Measurements from ENCODE around the gene COBL.

Gene COBL

GRCh38 chr7:51160990-51161615 is 155.5 kb downstream of the COBL start:
- Histone ChIP-seq H3K36me3 (ENCODE audit: control insufficient read depth in 5 of 5, insufficient read depth in 5 of 5, low read length in 5 of 5) (no peaks in the 10 kb centered on the region), H3K4me3 (ENCODE audit: low read depth in 1 of 5, low read length in 5 of 5) (no peak overlapping the region), H3K9ac (ENCODE audit: low read length in 5 of 5) (no peak overlapping the region), H3K4me1 (ENCODE audit: control insufficient read depth in 5 of 5, insufficient read depth in 5 of 5, low read length in 5 of 5) (peaks cover 0 to 10% (median 4%) of the 10 kb centered on the region in 5 donors), H3K27me3 (ENCODE audit: control insufficient read depth in 5 of 5, insufficient read depth in 4 of 5, low read length in 5 of 5) (peaks cover 0 to 5% (median 4%) of the 10 kb centered on the region in 5 donors), H3K27ac (ENCODE audit: low read depth, low read length) (no peak overlapping the region), H3K9me3 (ENCODE audit: control insufficient read depth in 5 of 5, low read length in 5 of 5) (no peaks in the 10 kb centered on the region)

GRCh38 chr7:51160411-51160810 is 156.2 kb downstream of the COBL start:
- peaks cover 0 to 5% (median 4%) of the 10 kb centered on the region in 5 donors for H3K27me3 ChIP-seq (ENCODE audit: control insufficient read depth in 5 of 5, insufficient read depth in 4 of 5, low read length in 5 of 5)
- no peak overlapping the region for H3K9ac ChIP-seq (ENCODE audit: low read length in 5 of 5)
- H3K36me3 ChIP-seq (ENCODE audit: control insufficient read depth in 5 of 5, insufficient read depth in 5 of 5, low read length in 5 of 5) = no peaks in the 10 kb centered on the region
- no peaks in the 10 kb centered on the region for H3K9me3 ChIP-seq (ENCODE audit: control insufficient read depth in 5 of 5, low read length in 5 of 5)
- peaks cover 0 to 10% (median 4%) of the 10 kb centered on the region in 5 donors for H3K4me1 ChIP-seq (ENCODE audit: control insufficient read depth in 5 of 5, insufficient read depth in 5 of 5, low read length in 5 of 5)
- no peak overlapping the region for H3K27ac ChIP-seq (ENCODE audit: low read depth, low read length)
- H3K4me3 ChIP-seq (ENCODE audit: low read depth in 1 of 5, low read length in 5 of 5) = no peak overlapping the region

GRCh38 chr7:51158742-51159445 is 157.7 kb downstream of the COBL start:
- H3K4me1 ChIP-seq (ENCODE audit: control insufficient read depth in 5 of 5, insufficient read depth in 5 of 5, low read length in 5 of 5) = peaks cover 0 to 10% (median 4%) of the 10 kb centered on the region in 5 donors
- peak overlapping the region in 2 of 5 donors; percentile 14 to 21 for H3K9ac ChIP-seq (ENCODE audit: low read length in 5 of 5)
- no peak overlapping the region for H3K27ac ChIP-seq (ENCODE audit: low read depth, low read length)
- no peak overlapping the region for H3K4me3 ChIP-seq (ENCODE audit: low read depth in 1 of 5, low read length in 5 of 5)
- H3K9me3 ChIP-seq (ENCODE audit: control insufficient read depth in 5 of 5, low read length in 5 of 5) = no peaks in the 10 kb centered on the region
- H3K27me3 ChIP-seq (ENCODE audit: control insufficient read depth in 5 of 5, insufficient read depth in 4 of 5, low read length in 5 of 5) = peaks cover 0 to 5% (median 4%) of the 10 kb centered on the region in 5 donors
- H3K36me3 ChIP-seq (ENCODE audit: control insufficient read depth in 5 of 5, insufficient read depth in 5 of 5, low read length in 5 of 5) = no peaks in the 10 kb centered on the region

- no peak overlapping the region for H3K9ac ChIP-seq (ENCODE audit: low read length in 5 of 5)
- no peak overlapping the region for H3K27ac ChIP-seq (ENCODE audit: low read depth, low read length)
- H3K36me3 ChIP-seq (ENCODE audit: control insufficient read depth in 5 of 5, insufficient read depth in 5 of 5, low read length in 5 of 5) = no peaks in the 10 kb centered on the region
- H3K4me3 ChIP-seq (ENCODE audit: low read depth in 1 of 5, low read length in 5 of 5) = no peak overlapping the region
- H3K9me3 ChIP-seq (ENCODE audit: control insufficient read depth in 5 of 5, low read length in 5 of 5) = no peaks in the 10 kb centered on the region
- peaks cover 0 to 10% (median 4%) of the 10 kb centered on the region in 5 donors for H3K4me1 ChIP-seq (ENCODE audit: control insufficient read depth in 5 of 5, insufficient read depth in 5 of 5, low read length in 5 of 5)
- peaks cover 0 to 5% (median 4%) of the 10 kb centered on the region in 5 donors for H3K27me3 ChIP-seq (ENCODE audit: control insufficient read depth in 5 of 5, insufficient read depth in 4 of 5, low read length in 5 of 5)
These were observed 158.4 kb downstream of the COBL start for GRCh38 chr7:51158211-51158610.

GRCh38 chr7:51154201-51154600 is 162.4 kb downstream of the COBL start:
- H3K4me3 ChIP-seq (ENCODE audit: low read depth in 1 of 5, low read length in 5 of 5) = no peak overlapping the region
- no peaks in the 10 kb centered on the region for H3K36me3 ChIP-seq (ENCODE audit: control insufficient read depth in 5 of 5, insufficient read depth in 5 of 5, low read length in 5 of 5)
- no peak overlapping the region for H3K27ac ChIP-seq (ENCODE audit: low read depth, low read length)
- H3K4me1 ChIP-seq (ENCODE audit: control insufficient read depth in 5 of 5, insufficient read depth in 5 of 5, low read length in 5 of 5) = peaks cover 0 to 12% (median 0%) of the 10 kb centered on the region in 5 donors
- no peaks in the 10 kb centered on the region for H3K9me3 ChIP-seq (ENCODE audit: control insufficient read depth in 5 of 5, low read length in 5 of 5)
- H3K9ac ChIP-seq (ENCODE audit: low read length in 5 of 5) = no peak overlapping the region
- peaks cover 0 to 5% (median 3%) of the 10 kb centered on the region in 5 donors for H3K27me3 ChIP-seq (ENCODE audit: control insufficient read depth in 5 of 5, insufficient read depth in 4 of 5, low read length in 5 of 5)

GRCh38 chr7:51152706-51153200 is 163.9 kb downstream of the COBL start:
- Histone ChIP-seq H3K9ac (ENCODE audit: low read length in 5 of 5) (no peak overlapping the region), H3K4me1 (ENCODE audit: control insufficient read depth in 5 of 5, insufficient read depth in 5 of 5, low read length in 5 of 5) (peaks cover 0 to 12% (median 0%) of the 10 kb centered on the region in 5 donors), H3K27ac (ENCODE audit: low read depth, low read length) (no peak overlapping the region), H3K36me3 (ENCODE audit: control insufficient read depth in 5 of 5, insufficient read depth in 5 of 5, low read length in 5 of 5) (no peaks in the 10 kb centered on the region), H3K9me3 (ENCODE audit: control insufficient read depth in 5 of 5, low read length in 5 of 5) (no peaks in the 10 kb centered on the region), H3K4me3 (ENCODE audit: low read depth in 1 of 5, low read length in 5 of 5) (no peak overlapping the region), H3K27me3 (ENCODE audit: control insufficient read depth in 5 of 5, insufficient read depth in 4 of 5, low read length in 5 of 5) (peaks cover 0 to 2% (median 0%) of the 10 kb centered on the region in 5 donors)

GRCh38 chr7:51151455-51151854 is 165.2 kb downstream of the COBL start:
- Histone ChIP-seq H3K4me3 (ENCODE audit: low read depth in 1 of 5, low read length in 5 of 5) (no peak overlapping the region), H3K27ac (ENCODE audit: low read depth, low read length) (peak overlapping the region; percentile 2), H3K4me1 (ENCODE audit: control insufficient read depth in 5 of 5, insufficient read depth in 5 of 5, low read length in 5 of 5) (peaks cover 0 to 12% (median 0%) of the 10 kb centered on the region in 5 donors), H3K27me3 (ENCODE audit: control insufficient read depth in 5 of 5, insufficient read depth in 4 of 5, low read length in 5 of 5) (peaks cover 0 to 2% (median 0%) of the 10 kb centered on the region in 5 donors), H3K36me3 (ENCODE audit: control insufficient read depth in 5 of 5, insufficient read depth in 5 of 5, low read length in 5 of 5) (no peaks in the 10 kb centered on the region), H3K9me3 (ENCODE audit: control insufficient read depth in 5 of 5, low read length in 5 of 5) (peaks cover 2 to 12% (median 7%) of the 10 kb centered on the region in 5 donors), H3K9ac (ENCODE audit: low read length in 5 of 5) (peak overlapping the region in 1 of 5 donors; percentile 6)

GRCh38 chr7:51150193-51150592 is 166.4 kb downstream of the COBL start:
- peaks cover 2 to 12% (median 10%) of the 10 kb centered on the region in 5 donors for H3K9me3 ChIP-seq (ENCODE audit: control insufficient read depth in 5 of 5, low read length in 5 of 5)
- H3K27me3 ChIP-seq (ENCODE audit: control insufficient read depth in 5 of 5, insufficient read depth in 4 of 5, low read length in 5 of 5) = peaks cover 0 to 2% (median 0%) of the 10 kb centered on the region in 5 donors
- H3K27ac ChIP-seq (ENCODE audit: low read depth, low read length) = no peak overlapping the region
- H3K4me1 ChIP-seq (ENCODE audit: control insufficient read depth in 5 of 5, insufficient read depth in 5 of 5, low read length in 5 of 5) = peaks cover 0 to 12% (median 0%) of the 10 kb centered on the region in 5 donors
- no peak overlapping the region for H3K4me3 ChIP-seq (ENCODE audit: low read depth in 1 of 5, low read length in 5 of 5)
- no peak overlapping the region for H3K9ac ChIP-seq (ENCODE audit: low read length in 5 of 5)
- H3K36me3 ChIP-seq (ENCODE audit: control insufficient read depth in 5 of 5, insufficient read depth in 5 of 5, low read length in 5 of 5) = no peaks in the 10 kb centered on the region

- Histone ChIP-seq H3K27ac (ENCODE audit: low read depth, low read length) (no peak overlapping the region), H3K36me3 (ENCODE audit: control insufficient read depth in 5 of 5, insufficient read depth in 5 of 5, low read length in 5 of 5) (no peaks in the 10 kb centered on the region), H3K4me3 (ENCODE audit: low read depth in 1 of 5, low read length in 5 of 5) (no peak overlapping the region), H3K4me1 (ENCODE audit: control insufficient read depth in 5 of 5, insufficient read depth in 5 of 5, low read length in 5 of 5) (peaks cover 0 to 22% (median 0%) of the 10 kb centered on the region in 5 donors), H3K9ac (ENCODE audit: low read length in 5 of 5) (no peak overlapping the region), H3K9me3 (ENCODE audit: control insufficient read depth in 5 of 5, low read length in 5 of 5) (peaks cover 2 to 12% (median 10%) of the 10 kb centered on the region in 5 donors), H3K27me3 (ENCODE audit: control insufficient read depth in 5 of 5, insufficient read depth in 4 of 5, low read length in 5 of 5) (peaks cover 0 to 6% (median 0%) of the 10 kb centered on the region in 5 donors)
These were observed 168.4 kb downstream of the COBL start for GRCh38 chr7:51148216-51148615.

All from subcutaneous abdominal adipose tissue (tissue), 5 donors.